ENCODE results near the gene OXLD1. TPM values are rescaled to one million over a fixed set of nuclear protein-coding genes. Genes with fewer than 3 reads are reported as not detected.
A peak's percentile ranks its signal among the peaks of the same experiment; 100 is the strongest.

OXLD1 gene
- total RNA-seq, 2 donors from 2014 or later, result 30.2 to 36.5 TPM

DNA sequence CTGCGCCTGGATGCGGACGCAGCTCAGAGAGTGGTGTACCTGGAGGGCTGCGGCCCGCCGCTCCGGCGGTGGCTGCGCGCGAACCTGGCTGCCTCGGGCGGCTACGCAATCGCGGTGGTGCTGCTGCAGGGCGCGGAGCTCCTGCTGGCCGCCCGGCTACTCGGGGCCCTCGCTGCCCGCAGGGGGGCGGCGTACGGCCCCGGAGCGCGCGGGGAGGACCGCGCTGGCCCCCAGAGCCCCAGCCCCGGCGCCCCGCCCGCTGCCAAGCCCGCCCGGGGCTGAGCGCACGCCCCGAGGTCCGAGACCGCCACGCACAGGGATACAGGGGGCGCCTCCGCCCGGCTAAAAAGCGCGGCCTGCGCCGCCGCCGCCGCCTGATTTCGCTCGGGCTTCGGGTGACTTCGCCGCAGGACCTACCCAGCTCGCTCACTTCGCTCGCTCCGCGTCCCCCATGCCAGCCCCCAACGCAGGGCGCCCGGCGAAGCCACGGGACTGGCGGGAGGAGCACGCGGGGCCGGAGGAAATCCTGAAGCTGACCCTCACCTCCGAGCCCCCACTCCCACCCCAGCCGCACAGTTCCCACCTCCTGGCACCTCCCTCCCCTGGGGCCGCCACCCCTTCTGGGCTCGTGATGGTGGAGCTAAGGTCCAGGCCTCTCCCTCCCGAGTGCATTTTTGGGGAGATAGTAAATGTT lies 18.2 kb downstream of the OXLD1 start:
- H3K27ac ChIP-seq (ENCODE audit: low read depth, low read length), result no peak overlapping the region
- no peaks in the 10 kb centered on the region for H3K36me3 Mint-ChIP-seq (ENCODE audit: low read depth)
- H3K27me3 Mint-ChIP-seq (ENCODE audit: insufficient read depth), result peaks cover 26% of the 10 kb centered on the region
- no peak overlapping the region for H3K27ac Mint-ChIP-seq
- H3K4me3 ChIP-seq (ENCODE audit: low read length), result peak overlapping the region; percentile 35
- DNase-seq, result peak; percentile 61
- no peak overlapping the region for H3K9ac ChIP-seq (ENCODE audit: extremely low read depth, low read length, poor library complexity, severe bottlenecking)
- peaks cover 11% of the 10 kb centered on the region for H3K9me3 Mint-ChIP-seq
- H3K27me3 ChIP-seq (ENCODE audit: control insufficient read depth, insufficient read depth, low read length, poor library complexity, severe bottlenecking), result peaks cover 27% of the 10 kb centered on the region
- 8 to 11% methylated on average over 26 to 77 of the region's 78 CpGs for WGBS, 2 experiments (ENCODE audit: insufficient coverage in 1 of 2, insufficient read length in 1 of 2)
- no peaks in the 10 kb centered on the region for H3K36me3 ChIP-seq (ENCODE audit: control insufficient read depth, insufficient read depth, low read length)
- peak overlapping the region; percentile 27 for H3K4me3 Mint-ChIP-seq
- TF ChIP-seq, protein P1, sequence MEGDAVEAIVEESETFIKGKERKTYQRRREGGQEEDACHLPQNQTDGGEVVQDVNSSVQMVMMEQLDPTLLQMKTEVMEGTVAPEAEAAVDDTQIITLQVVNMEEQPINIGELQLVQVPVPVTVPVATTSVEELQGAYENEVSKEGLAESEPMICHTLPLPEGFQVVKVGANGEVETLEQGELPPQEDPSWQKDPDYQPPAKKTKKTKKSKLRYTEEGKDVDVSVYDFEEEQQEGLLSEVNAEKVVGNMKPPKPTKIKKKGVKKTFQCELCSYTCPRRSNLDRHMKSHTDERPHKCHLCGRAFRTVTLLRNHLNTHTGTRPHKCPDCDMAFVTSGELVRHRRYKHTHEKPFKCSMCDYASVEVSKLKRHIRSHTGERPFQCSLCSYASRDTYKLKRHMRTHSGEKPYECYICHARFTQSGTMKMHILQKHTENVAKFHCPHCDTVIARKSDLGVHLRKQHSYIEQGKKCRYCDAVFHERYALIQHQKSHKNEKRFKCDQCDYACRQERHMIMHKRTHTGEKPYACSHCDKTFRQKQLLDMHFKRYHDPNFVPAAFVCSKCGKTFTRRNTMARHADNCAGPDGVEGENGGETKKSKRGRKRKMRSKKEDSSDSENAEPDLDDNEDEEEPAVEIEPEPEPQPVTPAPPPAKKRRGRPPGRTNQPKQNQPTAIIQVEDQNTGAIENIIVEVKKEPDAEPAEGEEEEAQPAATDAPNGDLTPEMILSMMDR (conservative IDR thresholded peaks at IDR 0.05), result peak; percentile 19
- peaks cover 6% of the 10 kb centered on the region for H3K9me3 ChIP-seq (ENCODE audit: control insufficient read depth, low read length)
- H3K4me1 ChIP-seq (ENCODE audit: control insufficient read depth, insufficient read depth, low read length), result no peaks in the 10 kb centered on the region
- peaks cover 6% of the 10 kb centered on the region for H3K4me1 Mint-ChIP-seq

DNA sequence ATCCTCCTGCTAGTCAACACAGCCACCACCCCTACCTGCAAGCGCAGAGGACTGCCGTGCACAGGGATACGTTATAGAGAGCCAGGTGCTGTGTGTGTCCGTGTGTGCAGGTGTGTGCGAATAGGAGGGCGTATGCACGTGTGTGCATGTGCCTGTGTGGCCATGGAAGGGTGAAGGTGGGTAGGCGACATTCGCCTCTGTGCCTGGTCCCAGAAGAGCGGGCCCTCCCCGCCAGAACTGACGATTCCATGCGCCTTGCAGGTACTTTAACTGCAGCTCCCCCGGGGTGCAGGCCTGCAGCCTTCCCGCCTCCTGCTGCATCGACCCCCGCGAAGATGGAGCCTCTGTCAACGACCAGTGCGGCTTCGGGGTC lies 18.8 kb downstream of the OXLD1 start:
- Histone ChIP-seq H3K4me3 (ENCODE audit: low read length) (peak overlapping the region; percentile 35), H3K9ac (ENCODE audit: extremely low read depth, low read length, poor library complexity, severe bottlenecking) (no peak overlapping the region), H3K27me3 (ENCODE audit: control insufficient read depth, insufficient read depth, low read length, poor library complexity, severe bottlenecking) (peaks cover 27% of the 10 kb centered on the region), H3K36me3 (ENCODE audit: control insufficient read depth, insufficient read depth, low read length) (no peaks in the 10 kb centered on the region), H3K9me3 (ENCODE audit: control insufficient read depth, low read length) (peaks cover 6% of the 10 kb centered on the region), H3K27ac (ENCODE audit: low read depth, low read length) (no peak overlapping the region), H3K4me1 (ENCODE audit: control insufficient read depth, insufficient read depth, low read length) (no peaks in the 10 kb centered on the region)
- H3K36me3 Mint-ChIP-seq (ENCODE audit: low read depth), result no peaks in the 10 kb centered on the region
- H3K27me3 Mint-ChIP-seq (ENCODE audit: insufficient read depth), result peaks cover 26% of the 10 kb centered on the region
- no peak overlapping the region for H3K27ac Mint-ChIP-seq
- 43 to 44% methylated on average over 18 to 21 of the region's 21 CpGs for WGBS, 2 experiments (ENCODE audit: insufficient coverage in 1 of 2, insufficient read length in 1 of 2)
- peaks cover 4% of the 10 kb centered on the region for H3K4me1 Mint-ChIP-seq
- H3K4me3 Mint-ChIP-seq, result peak overlapping the region; percentile 26
- H3K9me3 Mint-ChIP-seq, result peaks cover 11% of the 10 kb centered on the region
- no peak for DNase-seq
- TF ChIP-seq, protein P1 (conservative IDR thresholded peaks at IDR 0.05), result no peak

DNA sequence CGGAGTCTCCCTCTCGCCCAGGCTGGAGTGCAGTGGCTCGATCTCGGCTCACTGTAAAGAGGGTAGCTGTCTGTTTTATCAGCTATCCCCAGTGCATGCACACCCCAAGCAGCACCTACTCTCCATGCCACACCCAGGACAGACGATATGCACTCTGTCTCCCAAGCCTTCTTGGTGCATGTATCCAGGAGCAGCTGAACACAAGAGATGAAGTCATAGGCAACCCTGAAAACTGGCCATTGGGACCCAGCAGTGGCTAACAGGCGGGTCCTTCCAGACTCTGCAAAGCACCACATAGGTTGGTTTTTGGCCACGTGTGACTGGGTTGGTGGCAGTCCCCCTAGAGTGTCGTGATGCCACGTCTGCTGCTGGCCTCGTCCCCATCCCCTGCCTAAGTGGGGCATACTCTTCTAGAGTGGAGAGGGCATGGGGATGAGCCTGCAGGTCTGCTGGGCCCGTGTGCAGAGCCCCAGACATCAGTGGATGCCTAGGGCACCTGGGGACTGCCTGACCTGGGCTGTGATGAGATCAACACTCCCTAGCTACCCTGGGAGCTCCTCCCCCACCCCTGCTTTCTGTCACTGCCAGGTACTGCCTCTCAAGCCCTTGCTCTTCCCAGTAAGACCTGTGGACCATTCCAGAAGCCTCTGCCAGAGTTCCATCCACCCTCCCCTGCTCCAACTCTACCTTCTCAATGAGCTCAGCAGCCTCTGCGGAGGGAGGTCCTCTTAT lies 19.4 kb downstream of the OXLD1 start:
- Mint-ChIP-seq H3K9me3 (peaks cover 11% of the 10 kb centered on the region), H3K4me3 (peak overlapping the region; percentile 26), H3K27me3 (ENCODE audit: insufficient read depth) (peaks cover 26% of the 10 kb centered on the region), H3K36me3 (ENCODE audit: low read depth) (no peaks in the 10 kb centered on the region), H3K4me1 (peaks cover 4% of the 10 kb centered on the region), H3K27ac (no peak overlapping the region)
- Histone ChIP-seq H3K27me3 (ENCODE audit: control insufficient read depth, insufficient read depth, low read length, poor library complexity, severe bottlenecking) (peaks cover 27% of the 10 kb centered on the region), H3K27ac (ENCODE audit: low read depth, low read length) (no peak overlapping the region), H3K36me3 (ENCODE audit: control insufficient read depth, insufficient read depth, low read length) (no peaks in the 10 kb centered on the region), H3K9ac (ENCODE audit: extremely low read depth, low read length, poor library complexity, severe bottlenecking) (no peak overlapping the region), H3K4me3 (ENCODE audit: low read length) (no peak overlapping the region), H3K4me1 (ENCODE audit: control insufficient read depth, insufficient read depth, low read length) (no peaks in the 10 kb centered on the region), H3K9me3 (ENCODE audit: control insufficient read depth, low read length) (peaks cover 6% of the 10 kb centered on the region)
- 81 to 83% methylated on average over 9 to 12 of the region's 12 CpGs for WGBS, 2 experiments (ENCODE audit: insufficient coverage in 1 of 2, insufficient read length in 1 of 2)
- TF ChIP-seq, protein P1 (conservative IDR thresholded peaks at IDR 0.05), result no peak
- DNase-seq, result no peak

All from endodermal cell (in vitro differentiated cells).